ENCODE measurements around the gene SLC26A11.

GRCh38 chr17:80223142-80223815, 3.1 kb downstream of the SLC26A11 start:
- no peak for TF ChIP-seq YY1 (IDR thresholded peaks at IDR 0.05; ENCODE audit: insufficient read depth, insufficient read length)
- no peak for TF ChIP-seq ZNF274 (IDR thresholded peaks at IDR 0.05; ENCODE audit: low read depth, low read length)
- TF ChIP-seq SUZ12 (IDR thresholded peaks at IDR 0.05; ENCODE audit: extremely low read depth, insufficient read depth, insufficient read length), result no peak

Measured in NT2/D1 (cell line).